Measurements from ENCODE around the gene ANKRD1. TPM values are rescaled to one million over a fixed set of nuclear protein-coding genes. Genes with fewer than 3 reads are reported as not detected.

ANKRD1 gene
- total RNA-seq, 1 experiment from 2014 or later, result 0.26 TPM

GRCh38 chr10:90969121-90969534, 48.2 kb upstream of the ANKRD1 start:
- H3K27me3 ChIP-seq (ENCODE audit: control insufficient read depth, insufficient read depth, low read length), result no peaks in the 10 kb centered on the region; the same call in 1 of the 2 replicates
- ATAC-seq (no peak), DNase-seq (ENCODE audit: low read depth, low spot score) (no peak)
- H3K4me1 ChIP-seq (ENCODE audit: control insufficient read depth, insufficient read depth, low read length), result no peaks in the 10 kb centered on the region
- no TSS peak for BruUV-seq (replicated peaks)
- H3K36me3 ChIP-seq (ENCODE audit: control insufficient read depth, insufficient read depth, low read length), result no peaks in the 10 kb centered on the region
- intact Hi-C loops (cut with micrococcal nuclease; ENCODE audit: unreplicated experiment), result no loop called here
- H3K27ac ChIP-seq (ENCODE audit: low read length), result no peak overlapping the region
- in situ Hi-C loops (cut with HindIII; ENCODE audit: low pct_unique_long_range_greater_than_20kb, low sequenced_read_pairs), result no loop called here
- ChIA-PET CTCF (no interaction called here), POLR2A (no interaction called here)
- no peaks in the 10 kb centered on the region for H3K9me3 ChIP-seq (ENCODE audit: control insufficient read depth, insufficient read depth, low read depth, low read length)
- H3K4me3 ChIP-seq (ENCODE audit: low read depth in 2 of 2, low read length in 2 of 2), result no peak overlapping the region
- TF ChIP-seq SIN3A (IDR thresholded peaks at IDR 0.05; ENCODE audit: borderline replicate concordance, insufficient read depth, low read depth, low read length) (no peak), CTCF (IDR thresholded peaks at IDR 0.05) (no peak), TCF7L2 (IDR thresholded peaks at IDR 0.05; ENCODE audit: low read depth, low read length) (no peak), REST (IDR thresholded peaks at IDR 0.05; ENCODE audit: insufficient read depth in 1 of 2, low read depth in 2 of 2, low read length in 1 of 2) (no peak), POLR2AphosphoS5 (IDR thresholded peaks at IDR 0.05; ENCODE audit: low read depth, low read length) (no peak)

- Histone ChIP-seq H3K4me1 (ENCODE audit: control insufficient read depth, insufficient read depth, low read length) (no peaks in the 10 kb centered on the region), H3K36me3 (ENCODE audit: control insufficient read depth, insufficient read depth, low read length) (no peaks in the 10 kb centered on the region), H3K4me3 (ENCODE audit: low read depth in 2 of 2, low read length in 2 of 2) (no peak overlapping the region), H3K9me3 (ENCODE audit: control insufficient read depth, insufficient read depth, low read depth, low read length) (no peaks in the 10 kb centered on the region), H3K27me3 (ENCODE audit: control insufficient read depth, insufficient read depth, low read length) (no peaks in the 10 kb centered on the region; the same call in 1 of the 2 replicates), H3K27ac (ENCODE audit: low read length) (no peak overlapping the region)
- intact Hi-C loops (cut with micrococcal nuclease; ENCODE audit: unreplicated experiment), result no loop called here
- ATAC-seq (no peak), DNase-seq (ENCODE audit: low read depth, low spot score) (no peak)
- no peak for TF ChIP-seq SIN3A (IDR thresholded peaks at IDR 0.05; ENCODE audit: borderline replicate concordance, insufficient read depth, low read depth, low read length)
- TF ChIP-seq CTCF (IDR thresholded peaks at IDR 0.05), result no peak
- no peak for TF ChIP-seq TCF7L2 (IDR thresholded peaks at IDR 0.05; ENCODE audit: low read depth, low read length)
- no peak for TF ChIP-seq POLR2AphosphoS5 (IDR thresholded peaks at IDR 0.05; ENCODE audit: low read depth, low read length)
- TF ChIP-seq REST (IDR thresholded peaks at IDR 0.05; ENCODE audit: insufficient read depth in 1 of 2, low read depth in 2 of 2, low read length in 1 of 2), result no peak
- ChIA-PET CTCF (interaction anchor here (0.6 kb wide), 1 partner anchor 24 kb away, joined by 3 read pairs; no protein-coding TSS in a partner anchor), POLR2A (no interaction called here)
- in situ Hi-C loops (cut with HindIII; ENCODE audit: low pct_unique_long_range_greater_than_20kb, low sequenced_read_pairs), result no loop called here
- BruUV-seq (replicated peaks), result no TSS peak
Observed at GRCh38 chr10:90968328-90969081, 47.6 kb upstream of the ANKRD1 start.

All from Panc1 (cell line).